HG03571 (cell line): ENCODE data around the gene LRRC51.
"Not testable (repeated sequence)": the region's sequence is repeated elsewhere in the genome, so short reads cannot be mapped to it uniquely, and the experiment has no call there.

Experiments used
- ATAC-seq: cut with Tn5 transposase; IDR thresholded peaks from one replicate; pipeline ENCODE4 v1.9.1; 2021; ENCODE audit not compliant: unreplicated experiment

The LRRC51 gene

GRCh38 chr11:72138821-72139390, 58.3 kb downstream of the LRRC51 start:
- ATAC-seq = no peak

DNA sequence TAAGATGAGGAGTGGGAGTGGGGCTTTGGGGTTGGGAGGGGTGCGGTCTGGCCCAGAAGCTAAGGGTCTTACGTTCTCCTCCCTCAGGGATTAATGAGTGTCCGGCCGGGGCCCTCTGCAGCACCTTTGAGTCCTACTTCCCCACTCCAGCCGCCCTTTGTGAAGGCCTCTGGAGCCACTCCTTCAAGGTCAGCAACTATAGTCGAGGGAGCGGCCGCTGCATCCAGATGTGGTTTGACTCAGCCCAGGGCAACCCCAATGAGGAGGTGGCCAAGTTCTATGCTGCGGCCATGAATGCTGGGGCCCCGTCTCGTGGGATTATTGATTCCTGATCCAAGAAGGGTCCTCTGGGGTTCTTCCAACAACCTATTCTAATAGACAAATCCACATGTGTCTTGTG, 58.9 kb downstream of the LRRC51 start:
- ATAC-seq = no peak

DNA sequence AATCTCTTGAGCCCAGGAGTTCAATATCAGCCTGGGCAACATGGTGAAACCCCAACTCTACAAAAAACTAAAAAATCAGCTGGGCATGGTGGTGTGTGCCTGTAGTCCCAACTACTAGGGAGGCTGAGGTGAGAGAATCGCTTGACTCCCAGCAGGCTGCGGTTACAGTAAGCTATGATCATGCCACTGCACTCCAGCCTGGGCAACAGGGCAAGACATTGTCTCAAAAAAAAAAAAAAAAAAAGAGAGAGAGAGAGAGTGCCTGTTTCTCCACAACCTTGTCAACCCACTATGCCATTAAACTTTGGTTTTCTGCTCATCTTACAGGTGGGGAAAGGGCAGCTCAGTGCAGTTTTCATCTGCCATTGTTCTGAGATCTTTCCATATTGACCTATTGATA, 60.0 kb downstream of the LRRC51 start:
- ATAC-seq = no peak

GRCh38 chr11:72141066-72141465, 60.4 kb downstream of the LRRC51 start:
- no peak for ATAC-seq

DNA sequence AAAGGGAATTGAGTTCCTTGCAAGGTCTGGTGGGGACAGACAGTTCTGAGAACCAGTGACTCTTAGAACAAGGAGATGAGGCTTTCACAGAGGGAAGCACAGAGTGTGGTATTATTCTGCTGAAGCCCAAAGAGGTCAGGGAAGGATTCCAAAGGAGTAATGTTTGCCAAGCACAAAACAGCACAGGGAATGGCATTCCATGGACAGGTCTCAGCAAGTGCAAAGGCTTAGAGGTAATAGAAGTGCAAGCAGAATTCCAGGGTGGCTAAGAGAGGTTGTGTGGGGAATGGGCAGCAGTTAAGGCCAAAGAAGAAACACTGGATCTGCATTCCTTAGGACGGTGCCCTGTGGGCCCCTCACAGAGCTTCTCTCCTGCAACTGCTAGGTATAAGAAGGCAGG, 61.4 kb downstream of the LRRC51 start:
- ATAC-seq = not testable (repeated sequence)

DNA sequence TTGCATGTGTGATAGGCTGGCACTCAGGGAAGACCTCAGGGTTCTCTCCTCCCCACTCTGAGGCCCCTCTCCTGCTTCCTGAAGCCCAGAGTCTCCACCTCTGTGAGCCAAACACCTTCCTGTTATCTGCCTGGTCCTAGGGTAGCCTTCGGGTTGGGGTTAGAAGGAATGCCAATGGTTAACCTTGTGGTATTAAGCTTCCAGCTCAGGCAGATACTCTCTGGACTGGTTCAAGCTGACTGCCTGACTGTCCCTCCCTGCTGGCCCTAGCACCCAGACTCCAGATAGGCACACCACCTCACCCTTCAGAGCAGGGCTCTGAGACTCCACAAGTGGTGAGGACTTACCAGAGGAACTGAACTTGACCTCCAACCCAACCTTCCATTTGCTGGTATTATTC, 61.9 kb downstream of the LRRC51 start:
- ATAC-seq = not testable (repeated sequence)

- no peak for ATAC-seq
Observed at GRCh38 chr11:72144807-72145565, 64.3 kb downstream of the LRRC51 start.
